Gastrocnemius medialis (tissue), 4 donors: ENCODE results near the gene UNC5C.

Experiments
- POLR2A ChIP-seq, 2 donors: fragments of 450-650 bp; IDR thresholded peaks; one replicate each; pipeline ENCODE4 v1.6.1; 2017; ENCODE audit warnings: antibody characterized with exemption in 2 of 2, mild to moderate bottlenecking in 2 of 2, moderate library complexity in 2 of 2
- TF ChIP-seq, protein P1 (sequence below), 5 experiments: fragments of 450-650 bp in 3 of 5; fragments of 200-600 bp in 2 of 5; sonication (generic) in 2 of 5; IDR thresholded peaks in 4 of 5; conservative IDR thresholded peaks in 1 of 5; 1 replicate in 4 of 5; 2 replicates in 1 of 5; pipeline ENCODE4 v1.5.1; 2016 to 2019; ENCODE audit warnings: antibody characterized with exemption in 5 of 5, mild to moderate bottlenecking in 3 of 5, moderate library complexity in 3 of 5

- TF ChIP-seq, protein P1, sequence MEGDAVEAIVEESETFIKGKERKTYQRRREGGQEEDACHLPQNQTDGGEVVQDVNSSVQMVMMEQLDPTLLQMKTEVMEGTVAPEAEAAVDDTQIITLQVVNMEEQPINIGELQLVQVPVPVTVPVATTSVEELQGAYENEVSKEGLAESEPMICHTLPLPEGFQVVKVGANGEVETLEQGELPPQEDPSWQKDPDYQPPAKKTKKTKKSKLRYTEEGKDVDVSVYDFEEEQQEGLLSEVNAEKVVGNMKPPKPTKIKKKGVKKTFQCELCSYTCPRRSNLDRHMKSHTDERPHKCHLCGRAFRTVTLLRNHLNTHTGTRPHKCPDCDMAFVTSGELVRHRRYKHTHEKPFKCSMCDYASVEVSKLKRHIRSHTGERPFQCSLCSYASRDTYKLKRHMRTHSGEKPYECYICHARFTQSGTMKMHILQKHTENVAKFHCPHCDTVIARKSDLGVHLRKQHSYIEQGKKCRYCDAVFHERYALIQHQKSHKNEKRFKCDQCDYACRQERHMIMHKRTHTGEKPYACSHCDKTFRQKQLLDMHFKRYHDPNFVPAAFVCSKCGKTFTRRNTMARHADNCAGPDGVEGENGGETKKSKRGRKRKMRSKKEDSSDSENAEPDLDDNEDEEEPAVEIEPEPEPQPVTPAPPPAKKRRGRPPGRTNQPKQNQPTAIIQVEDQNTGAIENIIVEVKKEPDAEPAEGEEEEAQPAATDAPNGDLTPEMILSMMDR (IDR thresholded peaks at IDR 0.05 in 4 of 5, conservative IDR thresholded peaks at IDR 0.05 in 1 of 5), result no peak
- no peak for TF ChIP-seq POLR2A (IDR thresholded peaks at IDR 0.05)
These were observed 357.9 kb downstream of the UNC5C start for GRCh38 chr4:95190751-95191436.
